ENCODE results near the gene ATG2A. TPM values are rescaled to one million over a fixed set of nuclear protein-coding genes. Genes with fewer than 3 reads are reported as not detected.

Gene ATG2A
- total and polyA plus RNA-seq, 2 of the 8 experiments (the other 6 are each of a cell fraction or from before 2014, with no cell fraction given): 12.1 to 22.1 TPM

- H3K9ac ChIP-seq (replicated peaks in 1 of 4; ENCODE audit: extremely low read depth in 1 of 4, low read depth in 3 of 4, low read length in 3 of 4): no peak overlapping the region
- H3K4me1 ChIP-seq (replicated peaks in 1 of 4; ENCODE audit: control insufficient read depth in 3 of 4, insufficient read depth in 4 of 4, low read length in 3 of 4): peaks cover 0 to 2% (median under 1%) of the 10 kb centered on the region in 4 experiments; a peak in 2 of 7 replicates
- no peaks in the 10 kb centered on the region for H3K27me3 ChIP-seq (replicated peaks in 1 of 4; ENCODE audit: control insufficient read depth in 3 of 4, extremely low read depth in 1 of 4, insufficient read depth in 3 of 4, low read length in 3 of 4)
- WGBS, 2 experiments (ENCODE audit: extremely low coverage in 1 of 2, insufficient coverage in 1 of 2, insufficient read length in 1 of 2, insufficient replicate concordance in 2 of 2, low coverage in 1 of 2, low lambda C conversion rate in 2 of 2, missing lambda C conversion rate in 1 of 2): 92% methylated on average over 12 of the region's 19 CpGs; no CpG with 5 or more reads in 1 of the 2 experiments
- H3K9me3 ChIP-seq (ENCODE audit: insufficient read depth in 2 of 2, low read depth in 1 of 2, low read length in 1 of 2): no peaks in the 10 kb centered on the region
- no peak overlapping the region for H2BK15ac ChIP-seq (ENCODE audit: low read length)
- no peak overlapping the region for H3K4me3 ChIP-seq (ENCODE audit: extremely low read depth in 1 of 4, insufficient read depth in 2 of 4, low read depth in 3 of 4, low read length in 4 of 4)
- no peak overlapping the region for H4K8ac ChIP-seq (ENCODE audit: extremely low read depth, insufficient read depth, low read length)
- peaks cover 0 to 14% (median 1%) of the 10 kb centered on the region in 4 experiments; a peak in 3 of 8 replicates for H3K36me3 ChIP-seq (ENCODE audit: control insufficient read depth in 2 of 4, insufficient read depth in 4 of 4, low read length in 3 of 4)
- H3K79me1 ChIP-seq (ENCODE audit: low read depth, low read length): no peaks in the 10 kb centered on the region
- FAIRE-seq (no peak), DNase-seq (ENCODE audit: low read depth in 1 of 2, low spot score in 2 of 2) (no peak)
- H3K56ac ChIP-seq (replicated peaks; ENCODE audit: insufficient read length, low read depth, low read length): no peak overlapping the region
- no peak overlapping the region for H2AFZ ChIP-seq (ENCODE audit: low read length)
- H4K5ac ChIP-seq (ENCODE audit: insufficient read length, low read depth, low read length): no peak overlapping the region
- H2BK12ac ChIP-seq (ENCODE audit: low read depth, low read length): no peak overlapping the region
- no peaks in the 10 kb centered on the region for H3K23me2 ChIP-seq (ENCODE audit: low read depth, low read length)
- H3K4ac ChIP-seq (replicated peaks; ENCODE audit: insufficient read length, low read depth, low read length): no peak overlapping the region
- POLR2A ChIA-PET (ENCODE audit: partially characterized antibody): interaction anchor here (1.3 to 1.5 kb wide), 2 partner anchors 14 to 50 kb away, joined by 3 to 4 read pairs; no protein-coding TSS in a partner anchor
- H2BK5ac ChIP-seq (ENCODE audit: low read depth, low read length): no peak overlapping the region
- no peak overlapping the region for H3K23ac ChIP-seq (ENCODE audit: insufficient read length)
- H3K4me2 ChIP-seq (ENCODE audit: insufficient read depth in 1 of 2, low read depth in 2 of 2, low read length in 2 of 2): no peak overlapping the region
- H3K79me2 ChIP-seq (ENCODE audit: control insufficient read depth in 1 of 2, insufficient read depth in 2 of 2, low read length in 2 of 2): no peaks in the 10 kb centered on the region
- no peak overlapping the region for H2BK120ac ChIP-seq (replicated peaks; ENCODE audit: low read depth, low read length)
- H3K27ac ChIP-seq (ENCODE audit: low read depth, low read length): no peak overlapping the region
- peaks cover 0 to 3% of the 10 kb centered on the region in 2 experiments for H4K20me1 ChIP-seq (replicated peaks in 1 of 2; ENCODE audit: control insufficient read depth in 1 of 2, insufficient read depth in 2 of 2, low read length in 2 of 2)
- TF ChIP-seq CREB1 (IDR thresholded peaks at IDR 0.05) (no peak), ZNF274 (IDR thresholded peaks at IDR 0.05; ENCODE audit: borderline replicate concordance, extremely low read depth, low read length) (no peak)
- no peak overlapping the region for H3K18ac ChIP-seq (ENCODE audit: extremely low read depth, low read length)
- H2BK20ac ChIP-seq (ENCODE audit: low read length): no peak overlapping the region
- no peak overlapping the region for H3K14ac ChIP-seq (ENCODE audit: insufficient read length)
- CTCF ChIA-PET (ENCODE audit: partially characterized antibody): interaction anchor here (0.8 to 32.2 kb wide), 6 partner anchors 10 to 43 kb away, joined by 4 to 1058 read pairs (median 13); partner anchors contain the start of genes CDC42BPG and EHD1
- no peak overlapping the region for H4K91ac ChIP-seq (replicated peaks; ENCODE audit: insufficient read length, low read length)
- H2AK5ac ChIP-seq (ENCODE audit: low read depth, low read length): no peak overlapping the region
Observed at GRCh38 chr11:64897381-64898075, 19.5 kb downstream of the ATG2A start.
